Tibial nerve (tissue), 4 donors: ENCODE data around the gene MBD3L1. TPM values are rescaled to one million over a fixed set of nuclear protein-coding genes. Genes with fewer than 3 reads are reported as not detected.

Experiments
- DNase-seq, 2 donors: peaks; one replicate each; pipeline ENCODE4 v3.0.0-alpha.2; 2019; ENCODE audit warnings: low spot score in 2 of 2
- H3K27ac ChIP-seq, 4 donors: fragments of 200-600 bp; sonication (generic) in 3 of 4; one replicate each; pipeline ENCODE4 v1.5.1; 2017 to 2019; ENCODE audit warnings: mild to moderate bottlenecking in 1 of 4
- H3K27me3 ChIP-seq, 2 donors: fragments of 200-600 bp; sonication (generic) in 1 of 2; one replicate each; pipeline versions ENCODE4 v1.5.1 to v1.6.0; 2017 to 2019
- H3K36me3 ChIP-seq, 3 donors: fragments of 200-600 bp; sonication (generic); one replicate each; pipeline ENCODE4 v1.5.1; 2018 to 2019
- H3K4me1 ChIP-seq, 4 donors: fragments of 200-600 bp; sonication (generic) in 3 of 4; one replicate each; pipeline ENCODE4 v1.5.1; 2017 to 2019
- H3K4me3 ChIP-seq, 4 donors: fragments of 200-600 bp; sonication (generic) in 3 of 4; one replicate each; pipeline ENCODE4 v1.5.1; 2017 to 2019; ENCODE audit warnings: mild to moderate bottlenecking in 1 of 4, moderate library complexity in 1 of 4
- H3K9me3 ChIP-seq, 4 donors: fragments of 200-600 bp; sonication (generic) in 3 of 4; one replicate each; pipeline ENCODE4 v1.5.1; 2017 to 2019
- CTCF ChIP-seq, 5 experiments: fragments of 200-600 bp in 3 of 5; fragments of 450-650 bp in 2 of 5; sonication (generic) in 3 of 5; IDR thresholded peaks; one replicate each; pipeline ENCODE4 v1.5.1; 2016 to 2019; ENCODE audit warnings: antibody characterized with exemption in 5 of 5, mild to moderate bottlenecking in 3 of 5, moderate library complexity in 2 of 5
- EP300 ChIP-seq, 2 donors: sonication (generic); formaldehyde crosslinking; IDR thresholded peaks; one replicate each; pipeline ENCODE4 v1.6.1; 2017; ENCODE audit warnings: antibody characterized with exemption in 2 of 2, mild to moderate bottlenecking in 1 of 2
- POLR2A ChIP-seq, 2 donors: fragments of 450-650 bp; IDR thresholded peaks; one replicate each; pipeline ENCODE4 v1.6.1; 2017; ENCODE audit warnings: antibody characterized with exemption in 2 of 2, mild to moderate bottlenecking in 2 of 2, moderate library complexity in 2 of 2
- WGBS, 2 donors: methylation state at CpG; one replicate each; pipeline ENCODE4 v1.1.5; 2018; 5-methylcytosine and 5-hydroxymethylcytosine counted together
- total RNA-seq, 4 donors: library from RNA; depleted of rRNA; stranded (reverse); fragments of >200 nt; gene quantifications; one replicate each; pipeline ENCODE4 v1.1.0, GENCODE V29; 2016

MBD3L1 gene
- total RNA-seq, 4 donors from 2014 or later = not detected

GRCh38 chr19:8814176-8814575 lies 18.0 kb upstream of the MBD3L1 start:
- H3K4me1 ChIP-seq = no peaks in the 10 kb centered on the region
- H3K36me3 ChIP-seq = peaks cover 33 to 100% (median 65%) of the 10 kb centered on the region in 3 donors
- no peak overlapping the region for H3K27ac ChIP-seq
- no peak overlapping the region for H3K4me3 ChIP-seq
- peaks cover 12 to 100% (median 77%) of the 10 kb centered on the region in 4 donors for H3K9me3 ChIP-seq
- TF ChIP-seq EP300 (IDR thresholded peaks at IDR 0.05) = no peak
- no peak for TF ChIP-seq CTCF (IDR thresholded peaks at IDR 0.05)
- no peak for TF ChIP-seq POLR2A (IDR thresholded peaks at IDR 0.05)
- WGBS, 2 donors = 96 to 98% methylated on average over 3 of the region's 3 CpGs
- DNase-seq = no peak
- no peaks in the 10 kb centered on the region for H3K27me3 ChIP-seq

- H3K9me3 ChIP-seq = peaks cover 6 to 100% (median 71%) of the 10 kb centered on the region in 4 donors
- 93 to 98% methylated on average over 2 of the region's 2 CpGs for WGBS, 2 donors
- no peak for DNase-seq
Observed at GRCh38 chr19:8815780-8816179, 16.4 kb upstream of the MBD3L1 start.

GRCh38 chr19:8820234-8820633 lies 11.9 kb upstream of the MBD3L1 start:
- WGBS, 2 donors = 95 to 99% methylated on average over 3 of the region's 3 CpGs

More at GRCh38 chr19:8815780-8816179, 16.4 kb upstream of the MBD3L1 start:
- Histone ChIP-seq H3K27ac (no peak overlapping the region), H3K4me1 (no peaks in the 10 kb centered on the region), H3K4me3 (no peak overlapping the region), H3K36me3 (peaks cover 32 to 100% (median 75%) of the 10 kb centered on the region in 3 donors), H3K27me3 (no peaks in the 10 kb centered on the region)
- TF ChIP-seq POLR2A (IDR thresholded peaks at IDR 0.05) (no peak), CTCF (IDR thresholded peaks at IDR 0.05) (no peak), EP300 (IDR thresholded peaks at IDR 0.05) (no peak)

GRCh38 chr19:8821748-8822241 lies 10.4 kb upstream of the MBD3L1 start:
- peaks cover 0 to 61% (median 19%) of the 10 kb centered on the region in 4 donors for H3K9me3 ChIP-seq
- no peak overlapping the region for H3K4me3 ChIP-seq
- peaks cover 22 to 100% (median 69%) of the 10 kb centered on the region in 3 donors for H3K36me3 ChIP-seq
- no peak for TF ChIP-seq POLR2A (IDR thresholded peaks at IDR 0.05)
- TF ChIP-seq CTCF (IDR thresholded peaks at IDR 0.05) = no peak
- TF ChIP-seq EP300 (IDR thresholded peaks at IDR 0.05) = no peak
- no peak overlapping the region for H3K27ac ChIP-seq
- H3K4me1 ChIP-seq = no peaks in the 10 kb centered on the region
- WGBS, 2 donors = 91% methylated on average over 5 of the region's 5 CpGs
- no peak for DNase-seq
- no peaks in the 10 kb centered on the region for H3K27me3 ChIP-seq

More at GRCh38 chr19:8820234-8820633, 11.9 kb upstream of the MBD3L1 start:
- DNase-seq = no peak
- H3K9me3 ChIP-seq = peaks cover 0 to 76% (median 31%) of the 10 kb centered on the region in 4 donors
- no peak overlapping the region for H3K4me3 ChIP-seq
- H3K36me3 ChIP-seq = peaks cover 22 to 100% (median 67%) of the 10 kb centered on the region in 3 donors
- TF ChIP-seq POLR2A (IDR thresholded peaks at IDR 0.05) = no peak
- no peak for TF ChIP-seq EP300 (IDR thresholded peaks at IDR 0.05)
- no peak for TF ChIP-seq CTCF (IDR thresholded peaks at IDR 0.05)
- no peak overlapping the region for H3K27ac ChIP-seq
- H3K27me3 ChIP-seq = no peaks in the 10 kb centered on the region
- no peaks in the 10 kb centered on the region for H3K4me1 ChIP-seq

- 93 to 98% methylated on average over 5 of the region's 5 CpGs for WGBS, 2 donors
- Histone ChIP-seq H3K36me3 (peaks cover 10 to 92% (median 34%) of the 10 kb centered on the region in 3 donors), H3K4me1 (peaks cover 0 to 9% (median 6%) of the 10 kb centered on the region in 4 donors), H3K4me3 (no peak overlapping the region), H3K27me3 (no peaks in the 10 kb centered on the region), H3K27ac (no peak overlapping the region), H3K9me3 (peaks cover 0 to 15% (median 0%) of the 10 kb centered on the region in 4 donors)
- TF ChIP-seq EP300 (IDR thresholded peaks at IDR 0.05) = no peak
- TF ChIP-seq POLR2A (IDR thresholded peaks at IDR 0.05) = no peak
- TF ChIP-seq CTCF (IDR thresholded peaks at IDR 0.05) = no peak
- DNase-seq = no peak
Observed at GRCh38 chr19:8826371-8826770, 5.8 kb upstream of the MBD3L1 start.
